HEK293T (cell line): ENCODE measurements around the gene ALK.

Experiments used
- CTCF ChIA-PET: fragments of 350-600 bp; formaldehyde crosslinking; extraction: SDS; loops from one replicate; lab custom pipeline; 2021; ENCODE audit warnings: antibody characterized with exemption, inconsistent platforms; lab: Yijun Ruan, JAX
- POLR2A ChIA-PET: fragments of 350-600 bp; formaldehyde crosslinking; extraction: SDS; loops from one replicate; lab custom pipeline; 2020; ENCODE audit warnings: antibody characterized with exemption, inconsistent platforms; lab: Yijun Ruan, JAX
- DNase-seq: peaks from one replicate; pipeline ENCODE4 v3.0.0; 2012; ENCODE audit warnings: mixed read lengths; ENCODE audit errors: extremely low spot score
- ARNT ChIP-seq: fragments of 450-650 bp; IDR thresholded peaks from 2 replicates; pipeline ENCODE4 v1.6.1; 2017; ENCODE audit warnings: mild to moderate bottlenecking
- BHLHE40 ChIP-seq: fragments of 450-650 bp; IDR thresholded peaks from 2 replicates; pipeline ENCODE4 v1.6.1; 2016; ENCODE audit warnings: mild to moderate bottlenecking, moderate library complexity, borderline replicate concordance
- CTBP1 ChIP-seq: fragments of 450-650 bp; IDR thresholded peaks from 2 replicates; pipeline ENCODE4 v1.6.1; 2016; ENCODE audit warnings: borderline replicate concordance
- ELF4 ChIP-seq: fragments of 450-650 bp; IDR thresholded peaks from 2 replicates; pipeline ENCODE4 v1.6.1; 2017; ENCODE audit warnings: antibody characterized with exemption
- FOXA1 ChIP-seq: fragments of 450-650 bp; IDR thresholded peaks from 2 replicates; pipeline ENCODE4 v1.6.1; 2016; ENCODE audit warnings: mild to moderate bottlenecking
- FOXK2 ChIP-seq: fragments of 450-650 bp; IDR thresholded peaks from 2 replicates; pipeline ENCODE4 v1.6.1; 2016; ENCODE audit warnings: mild to moderate bottlenecking
- FOXM1 ChIP-seq: fragments of 450-650 bp; IDR thresholded peaks from 2 replicates; pipeline ENCODE4 v1.6.1; 2017; ENCODE audit warnings: mild to moderate bottlenecking, borderline replicate concordance
- HDGF ChIP-seq: fragments of 450-650 bp; IDR thresholded peaks from 2 replicates; pipeline ENCODE4 v1.6.1; 2017; ENCODE audit warnings: antibody characterized with exemption, borderline replicate concordance
- L3MBTL2 ChIP-seq: fragments of 450-650 bp; conservative IDR thresholded peaks from 2 replicates; pipeline ENCODE4 v1.6.1; 2016; ENCODE audit warnings: mild to moderate bottlenecking
- LEF1 ChIP-seq: fragments of 450-650 bp; IDR thresholded peaks from 2 replicates; pipeline ENCODE4 v1.6.1; 2017; ENCODE audit warnings: mild to moderate bottlenecking, borderline replicate concordance
- NFRKB ChIP-seq: fragments of 450-650 bp; IDR thresholded peaks from 2 replicates; pipeline ENCODE4 v1.6.1; 2016; ENCODE audit warnings: mild to moderate bottlenecking, moderate library complexity
- PKNOX1 ChIP-seq: fragments of 450-650 bp; IDR thresholded peaks from 2 replicates; pipeline ENCODE4 v1.6.1; 2016
- SP1 ChIP-seq: fragments of 450-650 bp; IDR thresholded peaks from 2 replicates; pipeline ENCODE4 v1.6.1; 2017
- SUZ12 ChIP-seq: fragments of 450-650 bp; IDR thresholded peaks from 2 replicates; pipeline ENCODE4 v1.6.1; 2016; ENCODE audit warnings: mild to moderate bottlenecking
- TARDBP ChIP-seq: fragments of 450-650 bp; IDR thresholded peaks from 2 replicates; pipeline ENCODE4 v1.6.1; 2016
- ZNF384 ChIP-seq: fragments of 450-650 bp; IDR thresholded peaks from 2 replicates; pipeline ENCODE4 v1.6.1; 2016

The ALK gene

GRCh38 chr2:29343830-29344229 lies 577.6 kb downstream of the ALK start:
- TF ChIP-seq SUZ12: no peak
- TF ChIP-seq FOXK2: no peak
- DNase-seq: no peak
- ChIA-PET POLR2A (no interaction called here), CTCF (no interaction called here)

GRCh38 chr2:29336341-29337241 lies 584.8 kb downstream of the ALK start:
- TF ChIP-seq LEF1 (no peak), ZNF384 (no peak), ELF4 (no peak), L3MBTL2 (no peak), SP1 (no peak), TARDBP (no peak), PKNOX1 (no peak; the same call in 1 of the 2 replicates), FOXA1 (no peak), ARNT (no peak), FOXM1 (no peak), NFRKB (no peak), BHLHE40 (no peak)
- CTCF ChIA-PET: no interaction called here

GRCh38 chr2:29335396-29335795 lies 586.0 kb downstream of the ALK start:
- TF ChIP-seq LEF1: no peak
- TF ChIP-seq NFRKB: no peak
- no peak for TF ChIP-seq L3MBTL2
- TF ChIP-seq FOXA1: no peak
- TF ChIP-seq FOXK2: no peak
- no peak for TF ChIP-seq CTBP1
- TF ChIP-seq HDGF: no peak
- TF ChIP-seq ZNF384: no peak
- no peak for TF ChIP-seq TARDBP
- TF ChIP-seq ELF4: no peak
- TF ChIP-seq SUZ12: no peak
- TF ChIP-seq ARNT: no peak
- TF ChIP-seq FOXM1: no peak
- TF ChIP-seq SP1: no peak
- no peak for TF ChIP-seq PKNOX1
- TF ChIP-seq BHLHE40: no peak
- DNase-seq: no peak
- POLR2A ChIA-PET: no interaction called here
- CTCF ChIA-PET: no interaction called here

More at GRCh38 chr2:29336341-29337241, 584.8 kb downstream of the ALK start:
- POLR2A ChIA-PET: no interaction called here
- no peak for DNase-seq

- no peak for TF ChIP-seq FOXM1
- no peak for TF ChIP-seq PKNOX1
- no peak for TF ChIP-seq CTBP1
- no peak for TF ChIP-seq SUZ12
- no peak for TF ChIP-seq ELF4
- no peak for TF ChIP-seq ARNT
- POLR2A ChIA-PET: interaction anchor here (0.6 kb wide), 1 partner anchor 11 kb away, joined by 3 read pairs; no protein-coding TSS in a partner anchor
- CTCF ChIA-PET: no interaction called here
- no peak for DNase-seq
These were observed 586.7 kb downstream of the ALK start for GRCh38 chr2:29334706-29335105.

GRCh38 chr2:29332540-29332939 lies 588.8 kb downstream of the ALK start:
- TF ChIP-seq ZNF384: no peak
- TF ChIP-seq ARNT: no peak
- TF ChIP-seq FOXA1: no peak
- TF ChIP-seq CTBP1: no peak
- no peak for TF ChIP-seq LEF1
- DNase-seq: no peak
- ChIA-PET POLR2A (no interaction called here), CTCF (no interaction called here)

GRCh38 chr2:29329899-29330298 lies 591.5 kb downstream of the ALK start:
- TF ChIP-seq FOXK2 (no peak), HDGF (no peak), NFRKB (no peak)
- CTCF ChIA-PET: no interaction called here
- peak; percentile 23 for DNase-seq
- POLR2A ChIA-PET: no interaction called here

GRCh38 chr2:29326926-29327325 lies 594.5 kb downstream of the ALK start:
- TF ChIP-seq ZNF384 (no peak), BHLHE40 (no peak), CTBP1 (no peak), L3MBTL2 (no peak), ARNT (no peak), NFRKB (no peak)
- DNase-seq: no peak
- ChIA-PET POLR2A (no interaction called here), CTCF (no interaction called here)
